Mesenchymal stem cell (in vitro differentiated cells and primary cell): ENCODE results near the gene FAM47B. TPM values are rescaled to one million over a fixed set of nuclear protein-coding genes. Genes with fewer than 3 reads are reported as not detected.
A peak's percentile ranks its signal among the peaks of the same experiment; 100 is the strongest.

Source experiments
- DNase-seq: peaks from one replicate; pipeline ENCODE4 v3.0.0-alpha.2; 2013
- H2AFZ ChIP-seq: one replicate; pipeline ENCODE4 v1.6.1; 2013; ENCODE audit warnings: low read depth, mild to moderate bottlenecking, control low read depth, inconsistent platforms, low read length, moderate library complexity
- H2AK5ac ChIP-seq: 2 replicates; pipeline ENCODE4 v1.6.1; 2013; ENCODE audit warnings: low read length, moderate library complexity, mild to moderate bottlenecking, inconsistent platforms; ENCODE audit not compliant: severe bottlenecking
- H2BK120ac ChIP-seq: one replicate; pipeline ENCODE4 v1.6.1; 2013; ENCODE audit warnings: low read depth, mild to moderate bottlenecking, inconsistent platforms, low read length, moderate library complexity
- H2BK12ac ChIP-seq, 2 experiments: one replicate each; pipeline ENCODE4 v1.6.1; 2013; ENCODE audit warnings: inconsistent platforms in 2 of 2, low read length in 2 of 2, mild to moderate bottlenecking in 2 of 2, moderate library complexity in 2 of 2, control low read depth in 1 of 2
- H2BK15ac ChIP-seq: one replicate; pipeline ENCODE4 v1.6.1; 2013; ENCODE audit warnings: mild to moderate bottlenecking, low read depth, inconsistent platforms; ENCODE audit not compliant: poor library complexity, severe bottlenecking
- H2BK5ac ChIP-seq: 2 replicates; pipeline ENCODE4 v1.6.1; 2013; ENCODE audit warnings: low read depth, mild to moderate bottlenecking, low read length, control low read depth, inconsistent platforms; ENCODE audit not compliant: poor library complexity, severe bottlenecking
- H3K14ac ChIP-seq, 2 experiments: one replicate each; pipeline ENCODE4 v1.6.1; 2013; ENCODE audit warnings: inconsistent platforms in 2 of 2, low read length in 2 of 2, control low read depth in 1 of 2, mild to moderate bottlenecking in 1 of 2, moderate library complexity in 1 of 2
- H3K18ac ChIP-seq, 2 experiments: one replicate each; pipeline ENCODE4 v1.6.1; 2013; ENCODE audit warnings: inconsistent platforms in 2 of 2, low read length in 2 of 2, control low read depth in 1 of 2, low read depth in 1 of 2, mild to moderate bottlenecking in 1 of 2
- H3K23ac ChIP-seq, 2 experiments: one replicate each; pipeline ENCODE4 v1.6.1; 2013; ENCODE audit warnings: inconsistent platforms in 2 of 2, low read length in 2 of 2, mild to moderate bottlenecking in 2 of 2, moderate library complexity in 2 of 2, control low read depth in 1 of 2
- H3K27ac ChIP-seq: 2 replicates; pipeline ENCODE4 v1.5.1; 2013; ENCODE audit warnings: mild to moderate bottlenecking, moderate library complexity, low read length, control low read depth, inconsistent platforms; ENCODE audit not compliant: poor library complexity, severe bottlenecking
- H3K27me3 ChIP-seq, 2 experiments: 2 replicates each; pipeline versions ENCODE4 v1.6.1 to v1.7.0; 2013; ENCODE audit warnings: low read length in 2 of 2, mild to moderate bottlenecking in 2 of 2, moderate library complexity in 2 of 2, control low read depth in 1 of 2, inconsistent platforms in 1 of 2; ENCODE audit not compliant: control insufficient read depth in 1 of 2, insufficient read depth in 1 of 2
- H3K36me3 ChIP-seq, 2 experiments: 2 replicates each; pipeline versions ENCODE4 v1.6.1 to v1.7.0; 2013; ENCODE audit warnings: low read length in 2 of 2, control low read depth in 1 of 2, inconsistent platforms in 1 of 2, low read depth in 1 of 2, mild to moderate bottlenecking in 1 of 2; ENCODE audit not compliant: insufficient read depth in 2 of 2, control insufficient read depth in 1 of 2
- H3K4ac ChIP-seq, 2 experiments: one replicate each; pipeline ENCODE4 v1.6.1; 2013; ENCODE audit warnings: inconsistent platforms in 2 of 2, low read length in 2 of 2, mild to moderate bottlenecking in 2 of 2, moderate library complexity in 2 of 2, control low read depth in 1 of 2, low read depth in 1 of 2
- H3K4me1 ChIP-seq: 2 replicates; pipeline ENCODE4 v1.6.1; 2013; ENCODE audit warnings: low read depth, low read length, control low read depth; ENCODE audit not compliant: control insufficient read depth, insufficient read depth
- H3K4me2 ChIP-seq: 2 replicates; pipeline ENCODE4 v1.6.1; 2013; ENCODE audit warnings: low read length, mild to moderate bottlenecking, inconsistent platforms; ENCODE audit not compliant: poor library complexity, severe bottlenecking
- H3K4me3 ChIP-seq, 2 experiments: 2 replicates each; pipeline versions ENCODE4 v1.5.1 to v1.7.0; 2013; ENCODE audit warnings: low read length in 2 of 2, mild to moderate bottlenecking in 2 of 2, control low read depth in 1 of 2, low read depth in 1 of 2; ENCODE audit not compliant: insufficient read depth in 1 of 2
- H3K79me1 ChIP-seq: replicated peaks from 2 replicates; pipeline ENCODE4 v1.6.1; 2013; ENCODE audit warnings: mild to moderate bottlenecking, control low read depth, low read length, inconsistent platforms; ENCODE audit not compliant: poor library complexity, severe bottlenecking
- H3K9ac ChIP-seq: 2 replicates; pipeline ENCODE4 v1.7.0; 2013; ENCODE audit warnings: mild to moderate bottlenecking, low read length, moderate library complexity
- H3K9me3 ChIP-seq: 2 replicates; pipeline ENCODE4 v1.7.0; 2013; ENCODE audit warnings: mild to moderate bottlenecking, low read length; ENCODE audit not compliant: control insufficient read depth
- H4K8ac ChIP-seq: one replicate; pipeline ENCODE4 v1.6.1; 2013; ENCODE audit warnings: inconsistent platforms, mild to moderate bottlenecking, low read length, moderate library complexity
- H4K91ac ChIP-seq: one replicate; pipeline ENCODE4 v1.6.1; 2013; ENCODE audit warnings: mild to moderate bottlenecking, low read length, inconsistent platforms
- WGBS: methylation state at CpG from one replicate; pipeline ENCODE4 v1.1.7; 2013; ENCODE audit warnings: mixed read lengths; 5-methylcytosine and 5-hydroxymethylcytosine counted together
- polyA plus RNA-seq, 2 experiments: library from polyadenylated mRNA; stranded (reverse); fragments of 200-250 nt; gene quantifications; one replicate each; pipeline ENCODE4 v1.2.3, GENCODE V29; 2013

The FAM47B gene
- polyA plus RNA-seq (2013, experiment 1 of 2): not detected
- not detected for polyA plus RNA-seq (2013, experiment 2 of 2)

DNA sequence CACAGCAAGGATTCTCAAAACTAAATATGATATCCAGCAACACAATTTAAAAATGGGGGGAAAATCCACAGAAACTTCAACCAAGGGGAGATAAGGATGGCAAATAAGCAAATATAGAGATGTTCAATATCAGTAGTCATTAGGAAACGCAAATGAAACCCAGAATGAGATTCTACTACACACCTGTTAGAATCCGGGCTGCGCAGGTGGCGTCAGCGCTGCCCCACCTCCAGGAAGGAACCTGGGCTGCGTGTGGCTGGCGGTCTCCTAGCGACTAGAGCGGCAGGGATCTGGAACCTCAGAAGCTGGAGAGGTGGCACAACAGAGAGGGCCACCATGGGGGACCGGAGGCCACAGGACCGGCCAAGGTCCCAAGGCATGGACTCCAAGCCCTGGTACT lies at the start of gene FAM47B:
Gene FAM47B, plus strand, starts transcription at position 301 of the 400 bp plus-strand sequence. Its CDS starts 36 bp downstream, at position 337.
- H3K18ac ChIP-seq: no peak within 1 kb of the TSS
- H4K91ac ChIP-seq: no peak within 1 kb of the TSS
- WGBS: 95% methylated on average over 10 of the region's 11 CpGs
- no peak within 1 kb of the TSS for H3K4me3 ChIP-seq
- H3K79me1 ChIP-seq: no peaks in the 10 kb centered on the region
- H2AFZ ChIP-seq: no peak within 1 kb of the TSS
- no peak within 1 kb of the TSS for H3K23ac ChIP-seq
- no peak within 1 kb of the TSS for H3K9ac ChIP-seq
- no peak within 1 kb of the TSS for H2AK5ac ChIP-seq
- no peak within 1 kb of the TSS for H2BK12ac ChIP-seq
- H3K4ac ChIP-seq: no peak within 1 kb of the TSS
- H3K9me3 ChIP-seq: no peaks in the 10 kb centered on the region
- no peak within 1 kb of the TSS for H3K4me2 ChIP-seq
- DNase-seq: no peak
- no peaks in the 10 kb centered on the region for H3K4me1 ChIP-seq
- H2BK15ac ChIP-seq: no peak within 1 kb of the TSS
- no peaks in the 10 kb centered on the region for H3K27me3 ChIP-seq
- no peak within 1 kb of the TSS for H3K27ac ChIP-seq
- H4K8ac ChIP-seq: no peak within 1 kb of the TSS
- H2BK120ac ChIP-seq: no peak within 1 kb of the TSS
- H2BK5ac ChIP-seq: no peak within 1 kb of the TSS
- H3K14ac ChIP-seq: no peak within 1 kb of the TSS
- H3K36me3 ChIP-seq: no peaks in the 10 kb centered on the region

DNA sequence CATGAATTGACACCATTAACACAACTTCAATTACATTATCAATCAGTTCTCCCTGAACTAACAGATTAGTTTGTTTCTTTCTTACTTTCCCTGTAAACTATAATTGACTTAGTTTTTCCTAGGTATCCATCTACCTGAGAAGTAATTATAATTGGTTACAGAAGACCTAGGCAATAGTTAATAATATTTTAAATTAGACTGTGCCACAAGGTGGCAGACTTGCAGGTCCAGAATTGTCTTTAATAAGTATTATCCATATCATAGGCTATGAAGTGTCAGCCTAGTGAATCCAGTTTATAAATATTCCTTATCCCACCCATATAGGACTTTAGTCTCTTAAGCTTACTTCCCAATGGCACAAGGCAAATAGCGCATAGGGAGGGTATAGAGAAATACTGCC lies 48.9 kb upstream of the FAM47B start:
- H2BK120ac ChIP-seq: no peak overlapping the region
- H3K4me2 ChIP-seq: no peak overlapping the region
- H3K36me3 ChIP-seq: no peaks in the 10 kb centered on the region
- no peak overlapping the region for H3K4me3 ChIP-seq
- WGBS: 100% methylated on average over 1 of the region's 1 CpG
- H3K79me1 ChIP-seq: no peaks in the 10 kb centered on the region
- H2BK15ac ChIP-seq: no peak overlapping the region
- no peak overlapping the region for H3K27ac ChIP-seq
- H3K4ac ChIP-seq: no peak overlapping the region
- H3K18ac ChIP-seq: no peak overlapping the region
- H3K4me1 ChIP-seq: no peaks in the 10 kb centered on the region
- H3K27me3 ChIP-seq: peaks cover 0 to 8% of the 10 kb centered on the region in 2 experiments
- H3K9ac ChIP-seq: no peak overlapping the region
- H3K14ac ChIP-seq: no peak overlapping the region
- H3K23ac ChIP-seq: no peak overlapping the region
- H4K8ac ChIP-seq: no peak overlapping the region
- no peak overlapping the region for H2BK5ac ChIP-seq
- H3K9me3 ChIP-seq: peaks cover 3% of the 10 kb centered on the region
- no peak overlapping the region for H2AK5ac ChIP-seq
- no peak overlapping the region for H2BK12ac ChIP-seq
- no peak for DNase-seq
- no peak overlapping the region for H2AFZ ChIP-seq
- no peak overlapping the region for H4K91ac ChIP-seq

DNA sequence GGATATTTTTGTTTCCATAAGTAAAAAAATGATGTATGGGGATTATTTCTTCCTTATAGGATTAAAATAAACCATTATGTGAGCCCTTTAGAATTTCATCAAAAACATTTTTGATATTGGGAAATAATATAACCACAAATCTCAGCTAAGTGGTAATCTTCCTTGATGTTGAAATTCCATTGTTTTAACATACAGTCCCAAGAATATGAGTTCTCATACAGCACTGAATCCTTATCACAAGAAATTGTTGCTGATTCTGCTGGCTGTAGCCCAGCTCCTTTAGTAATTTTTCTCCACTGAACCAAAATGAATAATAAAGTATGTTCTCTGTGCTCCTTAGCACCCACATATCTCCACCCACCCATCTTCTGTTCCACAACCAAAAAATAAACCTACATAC lies 41.9 kb upstream of the FAM47B start:
- Histone ChIP-seq H3K4ac (no peak overlapping the region), H2AK5ac (no peak overlapping the region)

DNA sequence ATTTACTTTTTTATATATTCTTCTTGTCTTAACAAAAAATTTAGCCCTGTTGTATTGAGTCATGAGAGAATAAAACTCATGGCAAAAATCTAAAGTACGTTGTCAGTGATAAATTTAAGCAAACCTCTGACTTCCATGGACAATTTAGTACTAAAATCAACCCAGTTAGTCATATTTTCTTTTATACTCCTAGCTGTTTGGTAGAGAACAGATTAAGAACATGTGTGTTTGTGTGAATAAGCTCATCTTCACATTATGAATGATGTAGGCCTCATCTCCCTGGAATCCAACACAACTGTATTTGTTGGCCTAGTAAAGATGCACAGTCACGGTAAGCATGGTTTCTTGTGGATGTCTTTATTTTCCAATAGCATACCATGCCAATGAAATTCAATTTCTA lies 40.8 kb upstream of the FAM47B start:
- Histone ChIP-seq H3K27ac (no peak overlapping the region), H2AK5ac (no peak overlapping the region), H4K91ac (no peak overlapping the region), H3K79me1 (no peaks in the 10 kb centered on the region), H3K9ac (peak overlapping the region; percentile 17), H3K4me1 (no peaks in the 10 kb centered on the region), H2AFZ (no peak overlapping the region), H3K4ac (no peak overlapping the region), H3K9me3 (peaks cover 9% of the 10 kb centered on the region), H3K4me2 (no peak overlapping the region), H2BK5ac (no peak overlapping the region), H4K8ac (no peak overlapping the region), H3K36me3 (no peaks in the 10 kb centered on the region), H2BK12ac (no peak overlapping the region), H3K4me3 (no peak overlapping the region), H2BK15ac (no peak overlapping the region), H3K23ac (no peak overlapping the region), H3K18ac (no peak overlapping the region), H3K14ac (no peak overlapping the region), H3K27me3 (no peaks in the 10 kb centered on the region), H2BK120ac (no peak overlapping the region)
- WGBS: no CpG with 5 or more reads among the region's 2 CpGs
- no peak for DNase-seq

More for the DNA sequence above, 41.9 kb upstream of the FAM47B start:
- Histone ChIP-seq H3K36me3 (no peaks in the 10 kb centered on the region), H4K8ac (no peak overlapping the region), H3K4me1 (no peaks in the 10 kb centered on the region), H3K27me3 (no peaks in the 10 kb centered on the region), H3K14ac (no peak overlapping the region), H3K79me1 (no peaks in the 10 kb centered on the region), H3K4me2 (no peak overlapping the region), H3K23ac (no peak overlapping the region), H3K27ac (no peak overlapping the region), H3K18ac (no peak overlapping the region), H3K9ac (no peak overlapping the region), H4K91ac (no peak overlapping the region), H2BK15ac (no peak overlapping the region), H2BK5ac (no peak overlapping the region), H2BK12ac (no peak overlapping the region), H2BK120ac (no peak overlapping the region), H2AFZ (no peak overlapping the region), H3K9me3 (peaks cover 9% of the 10 kb centered on the region), H3K4me3 (no peak overlapping the region)
- no peak for DNase-seq
